HL-60 (cell line): ENCODE results near the gene GBP7.

Source experiments
- CTCF ChIP-seq: IDR thresholded peaks from one replicate; pipeline ENCODE4 v1.5.1; 2011; ENCODE audit warnings: low read length, control low read depth, inconsistent platforms; ENCODE audit not compliant: insufficient read depth
- POLR2AphosphoS5 ChIP-seq: IDR thresholded peaks from 2 replicates; pipeline ENCODE4 v1.6.1; 2012; ENCODE audit warnings: low read depth
- TF ChIP-seq, protein P1 (sequence below): IDR thresholded peaks from 2 replicates; pipeline ENCODE4 v1.6.1; 2012; ENCODE audit warnings: low read depth; ENCODE audit not compliant: insufficient replicate concordance

DNA sequence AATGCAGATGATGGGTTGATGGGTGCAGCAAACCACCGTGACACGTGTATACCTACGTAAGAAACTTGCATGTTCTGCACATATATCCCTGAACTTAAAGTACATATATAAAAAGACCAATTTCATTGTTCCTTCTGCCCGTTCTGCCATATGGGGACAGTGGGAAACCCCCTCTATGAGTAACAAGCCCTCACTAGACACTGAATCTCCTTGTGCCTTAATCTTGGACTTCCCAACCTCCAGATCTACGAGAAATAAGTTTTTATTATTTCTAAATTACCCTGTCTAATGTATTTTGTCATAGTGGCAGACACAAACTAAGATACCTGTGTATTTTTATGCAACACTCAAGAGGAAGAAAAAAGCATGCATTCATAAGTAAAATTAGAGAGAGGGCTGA is 10.0 kb downstream of the GBP7 start:
- TF ChIP-seq, protein P1, sequence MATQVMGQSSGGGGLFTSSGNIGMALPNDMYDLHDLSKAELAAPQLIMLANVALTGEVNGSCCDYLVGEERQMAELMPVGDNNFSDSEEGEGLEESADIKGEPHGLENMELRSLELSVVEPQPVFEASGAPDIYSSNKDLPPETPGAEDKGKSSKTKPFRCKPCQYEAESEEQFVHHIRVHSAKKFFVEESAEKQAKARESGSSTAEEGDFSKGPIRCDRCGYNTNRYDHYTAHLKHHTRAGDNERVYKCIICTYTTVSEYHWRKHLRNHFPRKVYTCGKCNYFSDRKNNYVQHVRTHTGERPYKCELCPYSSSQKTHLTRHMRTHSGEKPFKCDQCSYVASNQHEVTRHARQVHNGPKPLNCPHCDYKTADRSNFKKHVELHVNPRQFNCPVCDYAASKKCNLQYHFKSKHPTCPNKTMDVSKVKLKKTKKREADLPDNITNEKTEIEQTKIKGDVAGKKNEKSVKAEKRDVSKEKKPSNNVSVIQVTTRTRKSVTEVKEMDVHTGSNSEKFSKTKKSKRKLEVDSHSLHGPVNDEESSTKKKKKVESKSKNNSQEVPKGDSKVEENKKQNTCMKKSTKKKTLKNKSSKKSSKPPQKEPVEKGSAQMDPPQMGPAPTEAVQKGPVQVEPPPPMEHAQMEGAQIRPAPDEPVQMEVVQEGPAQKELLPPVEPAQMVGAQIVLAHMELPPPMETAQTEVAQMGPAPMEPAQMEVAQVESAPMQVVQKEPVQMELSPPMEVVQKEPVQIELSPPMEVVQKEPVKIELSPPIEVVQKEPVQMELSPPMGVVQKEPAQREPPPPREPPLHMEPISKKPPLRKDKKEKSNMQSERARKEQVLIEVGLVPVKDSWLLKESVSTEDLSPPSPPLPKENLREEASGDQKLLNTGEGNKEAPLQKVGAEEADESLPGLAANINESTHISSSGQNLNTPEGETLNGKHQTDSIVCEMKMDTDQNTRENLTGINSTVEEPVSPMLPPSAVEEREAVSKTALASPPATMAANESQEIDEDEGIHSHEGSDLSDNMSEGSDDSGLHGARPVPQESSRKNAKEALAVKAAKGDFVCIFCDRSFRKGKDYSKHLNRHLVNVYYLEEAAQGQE: no peak
- TF ChIP-seq CTCF: no peak
- no peak for TF ChIP-seq POLR2AphosphoS5
